DMS153 treated with DMSO at 0.1 percent for 48 hours (cell line): ENCODE measurements around the gene GALT.

Experiments
- DNase-seq: peaks from one replicate; lab custom pipeline; 2025; ENCODE audit not compliant: unreplicated experiment; lab: John Stamatoyannopoulos, UW

The GALT gene

GRCh38 chr9:34651876-34652601, 5.6 kb downstream of the GALT start, which contains the start of gene IL11RA:
Gene IL11RA (plus strand): TSS chr9:34652185. CDS start chr9:34655218, 3,033 bp downstream.
- DNase-seq, result peak; percentile 63

- DNase-seq, result no peak
Measured at GRCh38 chr9:34652602-34653000, 6.1 kb downstream of the GALT start.

DNA sequence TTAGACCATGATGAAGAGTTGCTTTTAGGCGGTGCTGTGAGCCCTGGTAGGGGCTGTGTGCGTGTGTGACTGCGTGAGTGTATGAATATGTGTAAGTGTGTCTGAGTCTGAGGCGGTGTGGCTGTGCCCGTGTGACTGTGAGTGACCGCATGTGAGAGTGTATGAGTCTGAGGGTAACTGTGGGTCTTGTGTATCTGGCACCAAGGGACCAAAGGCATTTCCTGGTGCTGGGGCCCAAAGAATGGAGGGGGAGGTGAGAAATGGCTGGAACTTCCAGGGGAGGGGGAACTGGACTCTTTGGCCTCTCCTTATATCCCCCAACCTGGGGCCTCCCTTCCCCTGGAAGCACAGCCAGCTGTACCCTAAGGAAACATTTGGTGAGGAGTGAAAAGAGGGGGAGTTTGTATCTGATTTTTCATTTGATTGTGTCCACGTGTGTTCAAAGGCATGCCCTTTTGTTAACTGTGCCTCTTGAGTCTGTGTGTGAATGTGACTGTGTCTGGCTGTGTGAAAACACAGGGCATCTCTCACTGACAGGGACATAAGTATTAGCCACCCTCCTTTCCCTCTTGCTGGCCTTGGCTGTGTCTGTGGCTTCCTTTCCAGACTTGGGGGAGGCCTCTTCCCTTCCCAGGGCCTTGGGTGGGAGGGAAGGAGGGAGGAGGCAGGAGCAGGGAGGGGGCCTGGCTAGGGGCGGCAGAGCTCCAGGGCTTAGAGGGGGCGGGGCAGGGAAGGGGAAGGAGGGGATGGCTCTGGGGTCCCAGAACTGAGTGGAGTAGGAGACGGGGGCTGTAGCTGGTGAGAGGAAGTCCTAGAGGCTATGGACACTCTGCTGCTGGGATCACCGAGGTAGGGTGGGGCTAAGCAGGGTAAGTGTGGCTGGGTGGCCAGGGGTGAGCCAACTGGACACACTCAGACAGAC, 6.9 kb downstream of the GALT start:
- DNase-seq, result no peak

DNA sequence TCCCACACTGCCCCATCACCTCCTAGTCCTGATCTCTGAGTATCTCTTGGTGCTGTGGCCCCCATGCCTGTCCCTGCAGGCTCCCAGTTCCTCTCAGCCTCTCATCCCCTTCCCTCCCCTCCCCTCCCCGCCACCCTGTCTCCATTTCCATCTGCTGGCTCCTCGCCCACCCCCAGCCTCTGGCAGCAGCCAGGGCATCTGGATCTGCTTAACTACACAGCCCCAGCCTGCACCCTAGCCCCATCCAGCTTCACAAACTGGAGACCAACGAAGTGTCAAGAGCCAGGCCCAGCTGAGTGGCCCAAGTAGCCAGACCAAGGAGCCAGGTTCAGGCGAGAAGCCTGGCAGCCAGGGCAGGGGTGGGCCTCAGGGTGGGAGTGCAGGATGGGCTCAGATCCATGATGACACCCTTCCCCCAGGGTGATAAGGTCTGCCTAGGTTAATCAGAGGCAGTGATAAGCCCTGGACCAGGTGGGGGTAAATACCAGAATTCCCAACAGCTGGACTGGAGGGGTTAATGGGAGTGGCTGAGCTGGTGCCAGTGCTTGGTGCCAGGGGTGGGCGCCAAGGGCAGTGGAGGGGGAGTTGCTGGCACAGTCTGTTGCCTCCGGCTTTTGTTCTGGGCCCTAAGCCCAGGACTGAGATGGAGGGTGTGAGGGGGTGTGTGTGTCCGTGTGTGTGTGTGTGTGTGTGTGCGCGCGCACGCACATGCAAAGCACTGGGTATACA, 8.0 kb downstream of the GALT start:
- DNase-seq, result no peak

DNA sequence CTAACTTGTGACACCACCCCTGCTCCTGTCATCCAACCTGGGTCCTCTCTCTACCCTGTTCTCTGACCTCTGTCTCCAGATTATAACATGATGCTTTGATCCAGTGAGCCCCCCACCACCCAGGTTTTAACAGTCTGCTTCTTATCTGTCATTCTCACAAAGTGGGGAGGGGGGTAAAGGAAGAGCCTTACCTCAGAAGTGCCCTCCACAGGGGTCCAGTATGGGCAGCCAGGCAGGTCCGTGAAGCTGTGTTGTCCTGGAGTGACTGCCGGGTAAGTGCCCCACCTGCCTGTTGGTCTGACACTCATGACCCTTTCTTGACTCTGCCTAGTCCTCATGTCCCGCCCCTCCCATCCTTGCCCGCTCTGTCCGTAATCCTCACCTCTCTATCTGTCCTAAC, 8.9 kb downstream of the GALT start:
- no peak for DNase-seq

GRCh38 chr9:34656992-34657391, 10.5 kb downstream of the GALT start:
- no peak for DNase-seq

DNA sequence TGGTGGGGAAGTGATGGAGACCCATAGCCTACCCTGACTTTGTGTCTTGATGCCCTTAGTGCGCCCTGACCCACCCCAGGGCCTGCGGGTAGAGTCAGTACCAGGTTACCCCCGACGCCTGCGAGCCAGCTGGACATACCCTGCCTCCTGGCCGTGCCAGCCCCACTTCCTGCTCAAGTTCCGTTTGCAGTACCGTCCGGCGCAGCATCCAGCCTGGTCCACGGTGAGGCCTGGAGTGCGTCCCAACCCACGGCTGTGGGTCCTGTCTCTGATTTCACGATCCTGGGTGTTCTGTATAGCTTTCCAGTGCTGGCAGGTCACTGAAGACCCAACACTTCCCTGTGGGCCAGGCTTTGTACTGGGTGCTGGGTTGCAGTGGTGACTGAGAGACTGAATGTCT, 12.0 kb downstream of the GALT start:
- no peak for DNase-seq

DNA sequence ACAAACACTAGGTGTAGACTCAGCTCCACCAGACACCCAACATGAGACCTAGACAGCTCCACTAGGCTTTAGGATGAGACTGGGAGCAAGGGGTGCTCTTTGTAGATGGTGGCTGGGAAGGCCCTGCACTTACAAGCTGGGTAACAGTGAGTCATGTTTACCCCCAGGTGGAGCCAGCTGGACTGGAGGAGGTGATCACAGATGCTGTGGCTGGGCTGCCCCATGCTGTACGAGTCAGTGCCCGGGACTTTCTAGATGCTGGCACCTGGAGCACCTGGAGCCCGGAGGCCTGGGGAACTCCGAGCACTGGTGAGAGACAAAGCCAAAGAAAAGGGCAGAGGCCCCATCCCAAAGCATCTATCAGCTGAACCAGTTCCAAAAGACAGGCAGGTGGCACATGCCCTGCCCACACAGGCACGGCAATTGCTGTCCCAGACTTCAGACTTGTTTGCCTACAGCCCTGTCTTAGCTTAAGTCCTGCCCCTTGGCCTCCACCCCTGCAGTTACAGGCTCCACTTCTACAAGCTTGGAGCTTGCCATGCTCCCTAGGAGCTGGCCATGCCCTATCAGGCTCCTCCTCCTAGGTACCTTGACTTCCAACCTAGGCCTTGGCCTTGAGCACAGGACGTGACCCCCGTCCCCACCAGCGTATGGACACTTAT, 13.2 kb downstream of the GALT start:
- no peak for DNase-seq

GRCh38 chr9:34662526-34663302, 16.2 kb downstream of the GALT start, which contains the start of gene CCL27:
Gene CCL27 (minus strand): TSS chr9:34662657. CDS start chr9:34662633, 24 bp downstream.
- DNase-seq, result no peak

GRCh38 chr9:34663303-34663605, 16.8 kb downstream of the GALT start:
- no peak for DNase-seq

DNA sequence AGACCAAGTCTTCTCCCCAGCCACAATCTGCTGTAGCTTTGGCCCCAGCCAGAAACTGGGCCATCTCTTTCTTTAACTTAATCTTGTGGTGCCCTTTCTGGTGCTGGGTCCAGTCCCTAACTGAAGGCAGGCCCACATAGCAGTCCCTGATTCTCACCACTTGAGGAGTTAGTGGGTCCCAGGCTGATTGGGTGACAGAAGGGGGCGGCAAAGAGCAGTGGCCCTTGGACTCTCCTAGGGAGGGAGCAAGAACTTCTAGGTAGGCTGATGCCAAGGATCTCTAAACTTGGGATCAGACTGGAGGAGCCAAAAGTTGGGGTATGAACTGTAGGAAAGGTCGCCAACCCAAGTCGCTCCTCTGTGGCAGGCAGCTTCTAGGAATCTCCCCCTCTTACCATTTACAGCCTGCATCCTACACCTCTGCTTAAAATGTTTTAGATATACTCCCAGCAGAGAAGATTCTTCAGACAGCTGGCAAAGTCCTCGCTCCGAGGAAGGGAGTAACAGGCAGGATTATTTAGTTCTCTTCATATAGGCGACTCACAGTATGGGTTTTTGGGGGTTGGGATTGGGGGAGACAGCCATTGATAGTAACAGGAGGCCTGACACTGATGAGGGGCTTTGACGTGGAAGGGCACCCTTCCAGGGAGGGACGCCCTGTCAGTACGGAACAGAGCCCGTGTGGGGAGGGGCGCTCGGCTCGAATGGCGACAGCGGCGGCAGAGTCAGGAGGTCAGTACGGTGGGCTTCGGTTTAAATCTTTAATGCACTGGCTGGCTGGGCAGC, 18.0 kb downstream of the GALT start:
- peak; percentile 29 for DNase-seq

GRCh38 chr9:34665067-34665380, 18.5 kb downstream of the GALT start:
- DNase-seq, result no peak

GRCh38 chr9:34665381-34666250, 19.1 kb downstream of the GALT start:
- peak; percentile 81 for DNase-seq

GRCh38 chr9:34669809-34670562, 23.5 kb downstream of the GALT start:
- no peak for DNase-seq

DNA sequence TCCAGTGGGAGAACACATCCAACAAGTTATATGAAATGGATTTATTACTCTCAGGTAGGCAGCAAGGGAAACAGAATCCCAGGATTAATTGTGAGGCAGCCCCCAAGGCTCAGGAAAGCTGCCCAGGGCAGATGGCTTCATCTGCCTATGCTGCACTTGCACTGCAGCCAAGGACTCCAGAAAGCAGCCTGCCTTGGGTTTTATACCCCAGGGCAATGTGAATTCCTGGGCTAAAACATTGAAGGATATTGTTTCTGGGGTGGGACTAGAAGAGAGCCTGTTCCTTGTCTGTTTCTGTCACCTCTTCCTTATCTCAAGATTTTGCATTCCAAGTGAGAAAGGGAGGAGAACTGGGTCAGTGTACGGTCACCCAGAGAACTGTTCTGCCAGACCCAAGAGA, 24.8 kb downstream of the GALT start:
- no peak for DNase-seq

GRCh38 chr9:34674440-34674839, 28.0 kb downstream of the GALT start:
- DNase-seq, result no peak

GRCh38 chr9:34675048-34675714, 28.7 kb downstream of the GALT start:
- peak; percentile 38 for DNase-seq
